H9 (cell line): Measurements from ENCODE around the gene ANK3. TPM values are rescaled to one million over a fixed set of nuclear protein-coding genes. Genes with fewer than 3 reads are reported as not detected.

Source experiments
- DNase-seq: peaks from one replicate; pipeline ENCODE4 v3.0.0-alpha.2; 2017
- H2AFZ ChIP-seq: one replicate; pipeline ENCODE4 v1.6.1; 2013; ENCODE audit warnings: mild to moderate bottlenecking, low read length, control low read depth, moderate library complexity
- H2AK5ac ChIP-seq: 2 replicates; pipeline ENCODE4 v1.6.1; 2013; ENCODE audit warnings: low read length, control low read depth, mixed read lengths; ENCODE audit not compliant: insufficient read length
- H2BK120ac ChIP-seq: one replicate; pipeline ENCODE4 v1.6.1; 2013; ENCODE audit warnings: low read depth, mild to moderate bottlenecking, low read length, control low read depth, inconsistent platforms; ENCODE audit not compliant: poor library complexity, severe bottlenecking
- H2BK12ac ChIP-seq: 2 replicates; pipeline ENCODE4 v1.6.1; 2013; ENCODE audit warnings: low read length, control low read depth, mixed read lengths, low read depth; ENCODE audit not compliant: insufficient read length
- H2BK15ac ChIP-seq: 2 replicates; pipeline ENCODE4 v1.6.1; 2013; ENCODE audit warnings: low read depth, low read length, control low read depth
- H2BK20ac ChIP-seq: one replicate; pipeline ENCODE4 v1.6.1; 2013; ENCODE audit warnings: low read depth, mild to moderate bottlenecking, low read length, control low read depth, inconsistent platforms; ENCODE audit not compliant: poor library complexity, severe bottlenecking
- H2BK5ac ChIP-seq: 2 replicates; pipeline ENCODE4 v1.6.1; 2013; ENCODE audit warnings: low read length, control low read depth, mixed read lengths; ENCODE audit not compliant: insufficient read length
- H3K14ac ChIP-seq: 2 replicates; pipeline ENCODE4 v1.6.1; 2013; ENCODE audit warnings: low read length, control low read depth; ENCODE audit not compliant: insufficient read depth
- H3K18ac ChIP-seq: 2 replicates; pipeline ENCODE4 v1.6.1; 2013; ENCODE audit warnings: low read depth, mild to moderate bottlenecking, mixed read lengths, low read length, control low read depth; ENCODE audit not compliant: insufficient read length
- H3K23ac ChIP-seq: 2 replicates; pipeline ENCODE4 v1.6.1; 2013; ENCODE audit warnings: low read length, control low read depth, mixed read lengths, low read depth; ENCODE audit not compliant: insufficient read length
- H3K23me2 ChIP-seq: 2 replicates; pipeline ENCODE4 v1.6.1; 2013; ENCODE audit warnings: low read depth, mild to moderate bottlenecking, mixed read lengths, low read length, control low read depth; ENCODE audit not compliant: insufficient read length, poor library complexity, severe bottlenecking
- H3K27ac ChIP-seq: 2 replicates; pipeline ENCODE4 v1.5.1; 2013; ENCODE audit warnings: low read length, control low read depth, mixed read lengths, low read depth; ENCODE audit not compliant: insufficient read length
- H3K27me3 ChIP-seq: 2 replicates; pipeline ENCODE4 v1.6.1; 2013; ENCODE audit warnings: low read length, control low read depth, inconsistent platforms; ENCODE audit not compliant: insufficient read depth
- H3K4ac ChIP-seq: 2 replicates; pipeline ENCODE4 v1.6.1; 2013; ENCODE audit warnings: low read depth, mild to moderate bottlenecking, control low read depth, inconsistent platforms, low read length, moderate library complexity
- H3K4me1 ChIP-seq: 2 replicates; pipeline ENCODE4 v1.6.1; 2013; ENCODE audit warnings: low read length, control low read depth, inconsistent platforms; ENCODE audit not compliant: insufficient read depth
- H3K4me2 ChIP-seq: 2 replicates; pipeline ENCODE4 v1.6.1; 2013; ENCODE audit warnings: low read length, control low read depth, mixed read lengths; ENCODE audit not compliant: insufficient read length, insufficient read depth
- H3K56ac ChIP-seq: 2 replicates; pipeline ENCODE4 v1.6.1; 2013; ENCODE audit warnings: low read depth, mild to moderate bottlenecking, mixed read lengths, low read length, control low read depth; ENCODE audit not compliant: insufficient read length
- H3K79me1 ChIP-seq: 2 replicates; pipeline ENCODE4 v1.6.1; 2013; ENCODE audit warnings: low read depth, mild to moderate bottlenecking, moderate library complexity, low read length, control low read depth, inconsistent platforms; ENCODE audit not compliant: insufficient read depth, poor library complexity, severe bottlenecking
- H3K79me2 ChIP-seq: 2 replicates; pipeline ENCODE4 v1.6.1; 2013; ENCODE audit warnings: low read length, control low read depth, inconsistent platforms; ENCODE audit not compliant: insufficient read depth
- H3K9ac ChIP-seq: 2 replicates; pipeline ENCODE4 v1.6.1; 2013; ENCODE audit warnings: low read length, control low read depth, mixed read lengths; ENCODE audit not compliant: insufficient read length; ENCODE audit errors: extremely low read depth
- H3K9me3 ChIP-seq: one replicate; pipeline ENCODE4 v1.6.1; 2013; ENCODE audit warnings: low read depth, low read length, inconsistent platforms; ENCODE audit not compliant: control insufficient read depth
- H3T11ph ChIP-seq: one replicate; pipeline ENCODE4 v1.6.1; 2013; ENCODE audit warnings: mild to moderate bottlenecking, low read length, control low read depth, inconsistent platforms
- H4K20me1 ChIP-seq: one replicate; pipeline ENCODE4 v1.6.1; 2013; ENCODE audit not compliant: control insufficient read depth, insufficient read length, insufficient read depth
- H4K5ac ChIP-seq: 2 replicates; pipeline ENCODE4 v1.6.1; 2013; ENCODE audit warnings: low read depth, mild to moderate bottlenecking, mixed read lengths, low read length, control low read depth; ENCODE audit not compliant: insufficient read length
- H4K8ac ChIP-seq: replicated peaks from 2 replicates; pipeline ENCODE4 v1.6.1; 2013; ENCODE audit warnings: low read length, control low read depth, mixed read lengths, low read depth; ENCODE audit not compliant: insufficient read length
- H4K91ac ChIP-seq: 2 replicates; pipeline ENCODE4 v1.6.1; 2013; ENCODE audit warnings: low read depth, mild to moderate bottlenecking, moderate library complexity, mixed read lengths, low read length, control low read depth; ENCODE audit not compliant: insufficient read length
- H3K27ac Mint-ChIP-seq, 3 experiments: 2 replicates in 2 of 3; 3 replicates in 1 of 3; pipeline ENCODE4 v1.8.0; 2020 to 2021; ENCODE audit warnings: mixed read lengths in 3 of 3, mild to moderate bottlenecking in 1 of 3, moderate library complexity in 1 of 3
- H3K27me3 Mint-ChIP-seq: 2 replicates; pipeline ENCODE4 v1.8.0; 2021; ENCODE audit warnings: low read depth, mild to moderate bottlenecking, moderate library complexity, mixed read lengths
- H3K36me3 Mint-ChIP-seq, 3 experiments: 2 replicates in 2 of 3; 3 replicates in 1 of 3; pipeline ENCODE4 v1.8.0; 2020 to 2021; ENCODE audit warnings: low read depth in 3 of 3, mixed read lengths in 3 of 3; ENCODE audit not compliant: insufficient read depth in 1 of 3
- H3K4me1 Mint-ChIP-seq, 2 experiments: 2 replicates each; pipeline ENCODE4 v1.8.0; 2020; ENCODE audit warnings: mixed read lengths in 2 of 2
- H3K4me3 Mint-ChIP-seq, 2 experiments: 2 replicates in 1 of 2; 3 replicates in 1 of 2; pipeline ENCODE4 v1.8.0; 2020 to 2021; ENCODE audit warnings: mild to moderate bottlenecking in 2 of 2, mixed read lengths in 2 of 2, moderate library complexity in 1 of 2
- H3K9me3 Mint-ChIP-seq, 2 experiments: 2 replicates in 1 of 2; 3 replicates in 1 of 2; pipeline ENCODE4 v1.8.0; 2020; ENCODE audit warnings: mild to moderate bottlenecking in 2 of 2, mixed read lengths in 2 of 2, moderate library complexity in 1 of 2
- CTCF ChIP-seq: fragments of 200-600 bp; sonication (generic); conservative IDR thresholded peaks from 3 replicates; pipeline ENCODE4 v1.8.0; 2021; ENCODE audit warnings: antibody characterized with exemption, mild to moderate bottlenecking
- WGBS: extraction: QIAGEN DNeasy Blood & Tissue Kit; methylation state at CpG from one replicate; pipeline ENCODE4 v1.1.7; 2013; ENCODE audit warnings: missing lambda C conversion rate, low lambda C conversion rate, mixed read lengths; ENCODE audit not compliant: insufficient read length; ENCODE audit errors: extremely low coverage; 5-methylcytosine and 5-hydroxymethylcytosine counted together
- total RNA-seq: library from RNA; stranded (reverse); gene quantifications from 2 replicates; pipeline ENCODE4 v1.2.1, GENCODE V29; 2021

The ANK3 gene
- total RNA-seq, 1 experiment from 2014 or later = 59.6 TPM

- no peaks in the 10 kb centered on the region for H3K23me2 ChIP-seq
- Mint-ChIP-seq H3K4me1 (peaks cover 7 to 13% of the 10 kb centered on the region in 2 experiments), H3K4me3 (no peak overlapping the region), H3K9me3 (no peaks in the 10 kb centered on the region), H3K27ac (no peak overlapping the region), H3K36me3 (no peaks in the 10 kb centered on the region), H3K27me3 (peaks cover 21% of the 10 kb centered on the region)
- peaks cover under 1% of the 10 kb centered on the region; the same call in 1 of the 2 replicates for H3K27me3 ChIP-seq
- TF ChIP-seq CTCF = no peak
- no peak overlapping the region for H3K18ac ChIP-seq
- H3K79me1 ChIP-seq = no peaks in the 10 kb centered on the region
- no peak overlapping the region for H3K14ac ChIP-seq
- no peak overlapping the region for H2BK20ac ChIP-seq
- H2AK5ac ChIP-seq = no peak overlapping the region
- no peak overlapping the region for H2BK5ac ChIP-seq
- no peak overlapping the region for H2BK12ac ChIP-seq
- no peak overlapping the region for H4K8ac ChIP-seq
- no peak overlapping the region for H3K9ac ChIP-seq
- no peak overlapping the region for H3T11ph ChIP-seq
- H3K4me1 ChIP-seq = no peaks in the 10 kb centered on the region
- no CpG with 5 or more reads among the region's 3 CpGs for WGBS
- H4K91ac ChIP-seq = no peak overlapping the region
- H3K79me2 ChIP-seq = no peaks in the 10 kb centered on the region
- no peak overlapping the region for H3K4ac ChIP-seq
- H3K27ac ChIP-seq = no peak overlapping the region
- H2AFZ ChIP-seq = no peak overlapping the region
- no peak overlapping the region for H2BK120ac ChIP-seq
- no peaks in the 10 kb centered on the region for H4K20me1 ChIP-seq
- DNase-seq = no peak
- no peak overlapping the region for H3K4me2 ChIP-seq
- H3K9me3 ChIP-seq = no peaks in the 10 kb centered on the region
- H4K5ac ChIP-seq = no peak overlapping the region
- no peak overlapping the region for H3K56ac ChIP-seq
- H3K23ac ChIP-seq = no peak overlapping the region
- H2BK15ac ChIP-seq = no peak overlapping the region
Observed at GRCh38 chr10:60425392-60426110, 35.9 kb upstream of the ANK3 start.
